Activated T-cell treated with anti-CD3 and anti-CD28 coated beads, Interleukin-2, amount 50 U/mL, for 24 hours (primary cell): Measurements from ENCODE around the gene CAMSAP2.
"Not testable (repeated sequence)": the region's sequence is repeated elsewhere in the genome, so short reads cannot be mapped to it uniquely, and the experiment has no call there.

Experiments
- DNase-seq: peaks from one replicate; pipeline ENCODE4 v3.0.0-alpha.2; 2020
- H3K27ac Mint-ChIP-seq: 2 replicates; pipeline ENCODE4 v1.8.0; 2020; ENCODE audit warnings: mild to moderate bottlenecking, mixed read lengths
- H3K27me3 Mint-ChIP-seq: 2 replicates; pipeline ENCODE4 v1.8.0; 2020; ENCODE audit warnings: mixed read lengths
- H3K36me3 Mint-ChIP-seq: 2 replicates; pipeline ENCODE4 v1.8.0; 2020; ENCODE audit warnings: low read depth, mixed read lengths
- H3K4me1 Mint-ChIP-seq: 2 replicates; pipeline ENCODE4 v1.8.0; 2020; ENCODE audit warnings: low read depth, mixed read lengths
- H3K4me3 Mint-ChIP-seq: 2 replicates; pipeline ENCODE4 v1.8.0; 2020; ENCODE audit warnings: mild to moderate bottlenecking, moderate library complexity, mixed read lengths
- H3K9me3 Mint-ChIP-seq: 2 replicates; pipeline ENCODE4 v1.8.0; 2020; ENCODE audit warnings: mixed read lengths

Gene CAMSAP2

GRCh38 chr1:200750749-200751148, 12.1 kb downstream of the CAMSAP2 start:
- not testable (repeated sequence) for H3K27ac Mint-ChIP-seq, H3K4me1 Mint-ChIP-seq, H3K36me3 Mint-ChIP-seq, DNase-seq, H3K9me3 Mint-ChIP-seq, H3K27me3 Mint-ChIP-seq, H3K4me3 Mint-ChIP-seq

GRCh38 chr1:200751717-200752116, 13.0 kb downstream of the CAMSAP2 start:
- DNase-seq = no peak
- H3K4me3 Mint-ChIP-seq = no peak overlapping the region
- no peaks in the 10 kb centered on the region for H3K36me3 Mint-ChIP-seq
- H3K27ac Mint-ChIP-seq = peak overlapping the region; percentile 5
- H3K4me1 Mint-ChIP-seq = peaks cover 6% of the 10 kb centered on the region
- H3K27me3 Mint-ChIP-seq = no peaks in the 10 kb centered on the region
- no peaks in the 10 kb centered on the region for H3K9me3 Mint-ChIP-seq

- DNase-seq = no peak
Measured at GRCh38 chr1:200753650-200754198, 15.0 kb downstream of the CAMSAP2 start.

GRCh38 chr1:200755456-200755855, 16.8 kb downstream of the CAMSAP2 start:
- no peak for DNase-seq
- H3K36me3 Mint-ChIP-seq = no peaks in the 10 kb centered on the region
- peaks cover 6% of the 10 kb centered on the region for H3K4me1 Mint-ChIP-seq
- H3K9me3 Mint-ChIP-seq = no peaks in the 10 kb centered on the region
- H3K27me3 Mint-ChIP-seq = no peaks in the 10 kb centered on the region
- H3K4me3 Mint-ChIP-seq = no peak overlapping the region
- H3K27ac Mint-ChIP-seq = no peak overlapping the region

More at GRCh38 chr1:200753650-200754198, 15.0 kb downstream of the CAMSAP2 start:
- Mint-ChIP-seq H3K9me3 (no peaks in the 10 kb centered on the region), H3K27me3 (no peaks in the 10 kb centered on the region), H3K36me3 (no peaks in the 10 kb centered on the region), H3K4me3 (no peak overlapping the region), H3K4me1 (peaks cover 6% of the 10 kb centered on the region), H3K27ac (no peak overlapping the region)

DNA sequence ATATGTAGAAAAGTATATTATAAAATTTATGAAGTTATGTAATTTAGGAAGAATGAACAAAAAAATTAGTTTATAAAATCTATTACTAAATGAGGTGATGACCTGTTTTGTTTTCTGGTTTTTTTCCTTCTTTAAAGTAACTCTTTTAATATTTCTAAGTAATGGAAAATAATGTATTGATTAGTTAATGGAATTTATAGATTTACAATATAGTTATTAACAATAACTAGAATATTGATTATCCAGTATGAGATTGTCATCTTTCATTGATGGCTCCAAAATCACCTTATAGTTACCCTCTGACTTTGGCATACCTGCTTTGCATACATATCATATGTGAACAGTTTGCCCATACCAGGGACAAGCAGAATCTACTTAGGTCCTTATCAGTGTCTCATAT, 23.4 kb downstream of the CAMSAP2 start:
- H3K4me1 Mint-ChIP-seq = no peaks in the 10 kb centered on the region
- no peaks in the 10 kb centered on the region for H3K27me3 Mint-ChIP-seq
- DNase-seq = no peak
- no peaks in the 10 kb centered on the region for H3K36me3 Mint-ChIP-seq
- H3K27ac Mint-ChIP-seq = no peak overlapping the region
- no peak overlapping the region for H3K4me3 Mint-ChIP-seq
- no peaks in the 10 kb centered on the region for H3K9me3 Mint-ChIP-seq

GRCh38 chr1:200767321-200767720, 28.6 kb downstream of the CAMSAP2 start:
- DNase-seq = no peak
- Mint-ChIP-seq H3K27ac (no peak overlapping the region), H3K9me3 (no peaks in the 10 kb centered on the region), H3K4me3 (no peak overlapping the region), H3K4me1 (no peaks in the 10 kb centered on the region), H3K27me3 (no peaks in the 10 kb centered on the region), H3K36me3 (peaks cover 2% of the 10 kb centered on the region)

GRCh38 chr1:200771625-200772555, 33.2 kb downstream of the CAMSAP2 start:
- Mint-ChIP-seq H3K4me1 (peaks cover 4% of the 10 kb centered on the region), H3K36me3 (peaks cover 2% of the 10 kb centered on the region), H3K9me3 (no peaks in the 10 kb centered on the region), H3K27me3 (no peaks in the 10 kb centered on the region), H3K4me3 (no peak overlapping the region), H3K27ac (no peak overlapping the region)
- DNase-seq = no peak

GRCh38 chr1:200774311-200774710, 35.6 kb downstream of the CAMSAP2 start:
- Mint-ChIP-seq H3K4me3 (no peak overlapping the region), H3K36me3 (no peaks in the 10 kb centered on the region), H3K27ac (no peak overlapping the region), H3K9me3 (no peaks in the 10 kb centered on the region), H3K27me3 (no peaks in the 10 kb centered on the region), H3K4me1 (peaks cover 4% of the 10 kb centered on the region)
- DNase-seq = no peak

DNA sequence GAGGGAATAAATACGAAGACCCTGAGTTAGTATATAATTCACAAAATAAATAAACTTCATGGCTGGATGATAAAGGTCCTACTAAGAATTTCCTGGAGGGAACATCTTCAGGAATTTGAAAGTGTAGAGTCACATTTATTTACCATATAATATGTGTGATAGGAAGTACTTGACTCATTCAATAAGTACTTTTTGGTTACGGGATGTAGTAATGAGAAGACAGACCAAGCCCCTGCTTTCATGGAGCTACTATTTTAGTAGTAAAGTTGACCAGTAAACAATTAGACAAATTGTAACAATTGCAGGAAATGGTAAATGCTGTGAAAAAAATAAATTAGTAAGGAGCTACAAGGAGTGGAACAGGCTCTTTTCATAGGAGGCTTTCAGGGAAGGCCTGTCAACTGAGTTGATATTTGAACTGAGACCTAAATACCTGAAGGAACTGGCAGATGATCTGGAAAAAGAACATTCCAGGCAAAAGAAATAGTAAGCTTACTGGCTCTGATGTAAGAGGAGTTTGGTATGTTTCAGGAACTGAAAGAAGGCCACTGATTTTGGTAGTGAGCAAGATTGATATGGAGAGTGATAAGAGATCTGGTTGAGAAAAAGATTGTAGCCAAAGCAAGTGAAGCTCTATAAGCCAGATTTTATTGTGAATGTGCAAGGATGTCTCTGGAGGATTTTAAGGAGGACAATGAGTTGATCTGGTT, 36.2 kb downstream of the CAMSAP2 start:
- H3K9me3 Mint-ChIP-seq = no peaks in the 10 kb centered on the region
- H3K4me1 Mint-ChIP-seq = peaks cover 4% of the 10 kb centered on the region
- no peaks in the 10 kb centered on the region for H3K27me3 Mint-ChIP-seq
- DNase-seq = no peak
- no peaks in the 10 kb centered on the region for H3K36me3 Mint-ChIP-seq
- no peak overlapping the region for H3K4me3 Mint-ChIP-seq
- no peak overlapping the region for H3K27ac Mint-ChIP-seq

DNA sequence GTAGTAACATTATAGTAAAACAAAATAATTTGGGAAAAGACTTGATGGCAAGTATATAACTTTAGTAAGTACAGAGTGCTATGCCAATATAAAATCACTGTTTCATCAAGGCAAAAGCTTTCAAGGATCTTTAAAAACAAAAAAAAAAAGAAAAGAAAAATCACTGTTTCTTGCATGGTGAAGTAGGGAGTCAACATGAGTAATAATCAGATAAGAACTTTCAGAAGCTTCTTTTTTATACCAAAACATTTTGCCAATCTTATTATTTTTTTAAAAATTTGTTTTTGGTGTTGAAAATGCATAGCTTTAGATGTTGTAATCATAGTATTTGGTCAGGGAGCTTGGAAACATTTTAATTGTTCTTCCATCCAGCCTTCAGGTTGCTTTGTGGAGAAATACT, 37.2 kb downstream of the CAMSAP2 start:
- H3K27me3 Mint-ChIP-seq = no peaks in the 10 kb centered on the region
- no peaks in the 10 kb centered on the region for H3K36me3 Mint-ChIP-seq
- no peaks in the 10 kb centered on the region for H3K9me3 Mint-ChIP-seq
- DNase-seq = no peak
- no peak overlapping the region for H3K27ac Mint-ChIP-seq
- H3K4me1 Mint-ChIP-seq = peaks cover 4% of the 10 kb centered on the region
- no peak overlapping the region for H3K4me3 Mint-ChIP-seq

GRCh38 chr1:200776949-200777348, 38.3 kb downstream of the CAMSAP2 start:
- Mint-ChIP-seq H3K9me3 (no peaks in the 10 kb centered on the region), H3K27me3 (no peaks in the 10 kb centered on the region), H3K4me3 (no peak overlapping the region), H3K27ac (no peak overlapping the region), H3K4me1 (peaks cover 4% of the 10 kb centered on the region), H3K36me3 (peaks cover under 1% of the 10 kb centered on the region)
- DNase-seq = no peak

DNA sequence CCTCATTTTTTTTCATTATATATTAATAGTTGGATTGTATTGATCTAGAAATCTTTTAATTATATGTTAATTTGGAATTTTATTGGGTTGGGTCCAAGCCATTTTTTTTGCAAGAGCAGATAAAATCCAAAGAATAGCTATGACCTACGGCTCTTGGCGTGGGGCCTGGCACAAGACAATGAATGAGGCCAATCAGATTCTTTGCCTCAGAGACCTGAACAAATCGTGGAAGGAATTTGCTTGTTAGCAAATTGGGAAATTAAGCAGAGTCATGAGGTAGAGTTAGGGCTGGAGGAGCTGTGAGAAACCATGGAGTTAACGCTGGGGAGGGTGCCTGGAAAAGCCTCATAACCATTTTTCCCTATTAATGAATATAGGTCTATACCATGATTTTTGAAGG, 40.1 kb downstream of the CAMSAP2 start:
- Mint-ChIP-seq H3K27me3 (no peaks in the 10 kb centered on the region), H3K4me1 (peaks cover 4% of the 10 kb centered on the region), H3K36me3 (peaks cover 14% of the 10 kb centered on the region), H3K4me3 (no peak overlapping the region), H3K27ac (no peak overlapping the region), H3K9me3 (peaks cover under 1% of the 10 kb centered on the region)
- DNase-seq = no peak

GRCh38 chr1:200779326-200779725, 40.6 kb downstream of the CAMSAP2 start:
- no peak overlapping the region for H3K4me3 Mint-ChIP-seq
- H3K27me3 Mint-ChIP-seq = no peaks in the 10 kb centered on the region
- peaks cover 2% of the 10 kb centered on the region for H3K9me3 Mint-ChIP-seq
- peaks cover 4% of the 10 kb centered on the region for H3K4me1 Mint-ChIP-seq
- peaks cover 15% of the 10 kb centered on the region for H3K36me3 Mint-ChIP-seq
- no peak overlapping the region for H3K27ac Mint-ChIP-seq
- no peak for DNase-seq

DNA sequence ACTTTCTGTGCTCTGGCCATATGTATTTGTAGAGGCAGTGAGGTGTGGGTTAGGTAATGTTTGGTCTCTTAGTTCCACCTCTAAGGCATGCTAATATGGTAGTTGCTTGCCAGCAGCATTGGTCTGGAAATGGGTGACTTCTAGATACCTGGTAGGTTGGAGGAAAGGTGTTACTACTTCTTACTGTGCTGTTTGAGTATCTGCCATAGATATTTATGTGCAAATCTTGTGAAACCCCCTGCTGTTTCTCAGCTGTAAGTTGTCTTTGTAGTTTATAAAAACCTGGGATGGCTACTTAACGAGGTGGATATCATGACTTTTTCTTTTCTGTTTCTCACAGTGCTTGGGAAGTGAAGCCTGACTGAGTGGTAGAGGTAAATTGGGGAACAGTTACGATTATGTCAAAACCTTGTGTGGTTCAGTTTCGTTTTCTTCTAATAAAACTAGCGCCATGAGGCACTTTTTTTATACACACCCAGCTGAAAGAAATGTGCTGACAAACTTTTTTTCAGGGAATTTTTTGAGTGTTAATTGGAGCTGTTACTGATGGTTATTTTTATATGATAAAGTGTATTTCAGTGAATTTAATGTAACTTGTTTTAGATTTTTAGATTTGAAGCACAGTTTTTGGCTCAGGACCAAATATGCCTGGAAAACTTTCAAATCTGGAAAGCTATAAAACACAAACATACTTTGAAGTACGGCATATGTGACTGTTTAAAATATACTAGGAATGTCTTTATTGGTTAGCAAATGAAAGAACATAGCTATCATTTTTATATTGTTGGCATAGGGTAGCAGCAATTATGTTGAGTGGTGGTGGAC, 42.1 kb downstream of the CAMSAP2 start:
- Mint-ChIP-seq H3K9me3 (peaks cover 2% of the 10 kb centered on the region), H3K27me3 (no peaks in the 10 kb centered on the region), H3K27ac (no peak overlapping the region), H3K4me1 (no peaks in the 10 kb centered on the region), H3K36me3 (peaks cover 15% of the 10 kb centered on the region), H3K4me3 (no peak overlapping the region)
- no peak for DNase-seq
